Esophagus muscularis mucosa (tissue), 4 donors: Measurements from ENCODE around the gene HDAC3. TPM values are rescaled to one million over a fixed set of nuclear protein-coding genes. Genes with fewer than 3 reads are reported as not detected.

ENCODE experiments used
- DNase-seq: peaks from one replicate; pipeline ENCODE4 v3.0.0-alpha.2; 2017; ENCODE audit errors: extremely low spot score
- H3K27ac ChIP-seq, 4 donors: fragments of 200-600 bp; sonication (generic); replicated peaks in 1 of 4; 1 replicate in 3 of 4; 2 replicates in 1 of 4; pipeline ENCODE4 v1.5.1; 2016 to 2019; ENCODE audit warnings: mild to moderate bottlenecking in 1 of 4
- H3K27me3 ChIP-seq, 4 donors: fragments of 200-600 bp; sonication (generic); one replicate each; pipeline versions ENCODE4 v1.5.1 to v1.6.0; 2016 to 2019
- H3K36me3 ChIP-seq, 4 donors: fragments of 200-600 bp; sonication (generic); one replicate each; pipeline ENCODE4 v1.5.1; 2016 to 2019
- H3K4me1 ChIP-seq, 4 donors: fragments of 200-600 bp; sonication (generic); one replicate each; pipeline ENCODE4 v1.5.1; 2016 to 2019
- H3K4me3 ChIP-seq, 4 donors: fragments of 200-600 bp; sonication (generic); 1 replicate in 2 of 4; 2 replicates in 2 of 4; pipeline ENCODE4 v1.5.1; 2016 to 2019; ENCODE audit warnings: mild to moderate bottlenecking in 4 of 4, moderate library complexity in 1 of 4
- H3K9me3 ChIP-seq, 4 donors: fragments of 200-600 bp; sonication (generic); 1 replicate in 3 of 4; 2 replicates in 1 of 4; pipeline ENCODE4 v1.5.1; 2016 to 2019
- CTCF ChIP-seq, 3 experiments: fragments of 200-600 bp in 2 of 3; fragments of 450-650 bp in 1 of 3; sonication (generic) in 2 of 3; IDR thresholded peaks; one replicate each; pipeline ENCODE4 v1.5.1; 2017 to 2019; ENCODE audit warnings: antibody characterized with exemption in 3 of 3, mild to moderate bottlenecking in 2 of 3, moderate library complexity in 1 of 3
- EP300 ChIP-seq: sonication (generic); formaldehyde crosslinking; IDR thresholded peaks from one replicate; pipeline ENCODE4 v1.6.1; 2017; ENCODE audit warnings: antibody characterized with exemption
- POLR2A ChIP-seq: fragments of 450-650 bp; IDR thresholded peaks from one replicate; pipeline ENCODE4 v1.6.1; 2017; ENCODE audit warnings: antibody characterized with exemption, moderate library complexity, mild to moderate bottlenecking, low read depth
- POLR2AphosphoS5 ChIP-seq, 2 donors: sonication (generic); formaldehyde crosslinking; IDR thresholded peaks; one replicate each; pipeline ENCODE4 v1.6.1; 2017; ENCODE audit warnings: antibody characterized with exemption in 2 of 2
- WGBS: methylation state at CpG from one replicate; pipeline ENCODE4 v1.1.5; 2018; 5-methylcytosine and 5-hydroxymethylcytosine counted together
- intact Hi-C: fragments of 100-400 bp; cut with DNase I; formaldehyde crosslinking; loops from one replicate; pipeline ENCODE4 v1.15.1; 2023
- total RNA-seq, 4 donors: library from RNA; depleted of rRNA; stranded (reverse); fragments of >200 nt; gene quantifications; one replicate each; pipeline versions ENCODE4 v1.1.0 to v1.2.1, GENCODE V29; 2016

Gene HDAC3
- total RNA-seq, 4 donors from 2014 or later, result 30.3 to 54.4 (median 44.3) TPM

GRCh38 chr5:141590127-141590526, 46.5 kb downstream of the HDAC3 start:
- H3K4me3 ChIP-seq, result no peak overlapping the region
- no peak overlapping the region for H3K27ac ChIP-seq
- TF ChIP-seq POLR2AphosphoS5 (IDR thresholded peaks at IDR 0.05), result no peak
- no peak for TF ChIP-seq EP300
- TF ChIP-seq CTCF (IDR thresholded peaks at IDR 0.05), result no peak
- no peak for TF ChIP-seq POLR2A
- WGBS, result 71% methylated on average over 2 of the region's 2 CpGs
- no peak for DNase-seq
- intact Hi-C loops, result no loop called here
- H3K27me3 ChIP-seq, result no peaks in the 10 kb centered on the region
- H3K9me3 ChIP-seq, result no peaks in the 10 kb centered on the region
- H3K4me1 ChIP-seq, result peaks cover 0 to 11% (median 0%) of the 10 kb centered on the region in 4 donors
- peaks cover 1 to 42% (median 25%) of the 10 kb centered on the region in 4 donors for H3K36me3 ChIP-seq

GRCh38 chr5:141586246-141586645, 50.4 kb downstream of the HDAC3 start:
- Histone ChIP-seq H3K4me3 (no peak overlapping the region), H3K4me1 (no peaks in the 10 kb centered on the region), H3K36me3 (peaks cover 32 to 63% (median 55%) of the 10 kb centered on the region in 4 donors), H3K9me3 (no peaks in the 10 kb centered on the region), H3K27ac (no peak overlapping the region), H3K27me3 (no peaks in the 10 kb centered on the region)
- DNase-seq, result no peak
- no peak for TF ChIP-seq POLR2AphosphoS5 (IDR thresholded peaks at IDR 0.05)
- no peak for TF ChIP-seq CTCF (IDR thresholded peaks at IDR 0.05)
- TF ChIP-seq EP300, result no peak
- no peak for TF ChIP-seq POLR2A
- WGBS, result 96% methylated on average over 1 of the region's 1 CpG
- intact Hi-C loops, result no loop called here

- no peak for DNase-seq
- no peak overlapping the region for H3K4me3 ChIP-seq
- H3K36me3 ChIP-seq, result peaks cover 35 to 70% (median 62%) of the 10 kb centered on the region in 4 donors
- no peak for TF ChIP-seq POLR2AphosphoS5 (IDR thresholded peaks at IDR 0.05)
- TF ChIP-seq CTCF (IDR thresholded peaks at IDR 0.05), result no peak
- TF ChIP-seq POLR2A, result no peak
- no peak for TF ChIP-seq EP300
- no peaks in the 10 kb centered on the region for H3K9me3 ChIP-seq
- WGBS, result 92% methylated on average over 6 of the region's 6 CpGs
- H3K27me3 ChIP-seq, result no peaks in the 10 kb centered on the region
- no peak overlapping the region for H3K27ac ChIP-seq
- H3K4me1 ChIP-seq, result no peaks in the 10 kb centered on the region
- intact Hi-C loops, result no loop called here
Measured at GRCh38 chr5:141585594-141585993, 51.1 kb downstream of the HDAC3 start.

- no peak overlapping the region for H3K4me3 ChIP-seq
- H3K4me1 ChIP-seq, result no peaks in the 10 kb centered on the region
- peaks cover 63 to 100% (median 96%) of the 10 kb centered on the region in 4 donors for H3K36me3 ChIP-seq
- 67% methylated on average over 2 of the region's 2 CpGs for WGBS
- intact Hi-C loops, result no loop called here
- no peaks in the 10 kb centered on the region for H3K9me3 ChIP-seq
- TF ChIP-seq CTCF (IDR thresholded peaks at IDR 0.05) (no peak), POLR2A (no peak), EP300 (no peak), POLR2AphosphoS5 (IDR thresholded peaks at IDR 0.05) (no peak)
- no peaks in the 10 kb centered on the region for H3K27me3 ChIP-seq
- DNase-seq, result no peak
- no peak overlapping the region for H3K27ac ChIP-seq
Measured at GRCh38 chr5:141574122-141574510, 62.5 kb downstream of the HDAC3 start.

GRCh38 chr5:141573489-141574121, 63.0 kb downstream of the HDAC3 start:
- H3K27me3 ChIP-seq, result no peaks in the 10 kb centered on the region
- no peak overlapping the region for H3K27ac ChIP-seq
- no peak for DNase-seq
- no peak for TF ChIP-seq POLR2A
- no peak for TF ChIP-seq POLR2AphosphoS5 (IDR thresholded peaks at IDR 0.05)
- TF ChIP-seq CTCF (IDR thresholded peaks at IDR 0.05), result no peak
- TF ChIP-seq EP300, result no peak
- no peaks in the 10 kb centered on the region for H3K4me1 ChIP-seq
- no peak overlapping the region for H3K4me3 ChIP-seq
- whole genome bisulfite sequencing, result 74% methylated on average over 4 of the region's 4 CpGs
- H3K9me3 ChIP-seq, result no peaks in the 10 kb centered on the region
- H3K36me3 ChIP-seq, result peaks cover 62 to 100% (median 93%) of the 10 kb centered on the region in 4 donors
- intact Hi-C loops, result no loop called here
